K562 (cell line): ENCODE data around the gene CCDC60. TPM values are rescaled to one million over a fixed set of nuclear protein-coding genes. Genes with fewer than 3 reads are reported as not detected.

Experiments used
- ATAC-seq: fragments of 200-7000 bp; cut with Tn5 transposase; 3 replicates; pipeline ENCODE4 v1.9.1; 2020; ENCODE audit warnings: moderate library complexity
- BruUV-seq: library from RNA; stranded (reverse); fragments of 400-500 nt; replicated peaks from 2 replicates; lab custom pipeline; 2021; lab: Mats Ljungman, UMichigan
- CTCF ChIA-PET: fragments of 300-600 bp; formaldehyde crosslinking; extraction: SDS; loops from one replicate; lab custom pipeline; 2021; ENCODE audit warnings: low intra/inter-chr PET ratio; lab: Yijun Ruan, JAX
- POLR2A ChIA-PET: fragments of 300-600, 350-650 bp; sonication (Branson Sonifier 250); formaldehyde crosslinking; extraction: SDS; loops from one replicate; lab custom pipeline; 2021; ENCODE audit warnings: antibody characterized with exemption, inconsistent platforms; lab: Yijun Ruan, JAX
- DNase-seq, 4 experiments: peaks; one replicate each; pipeline versions ENCODE4 v3.0.0 to v3.0.0-alpha.2; 2011 to 2018; ENCODE audit warnings: low spot score in 3 of 4, mixed read lengths in 3 of 4; ENCODE audit errors: extremely low read depth in 1 of 4
- FAIRE-seq: peaks from 2 replicates; lab custom pipeline; 2011; peaks lifted over from hg19 to GRCh38; lab: Jason Lieb, UNC
- H2AFZ ChIP-seq: 2 replicates; pipeline ENCODE4 v1.6.0; 2011; ENCODE audit warnings: low read depth, low read length, control low read depth, inconsistent platforms
- H3K27ac ChIP-seq: fragments of 200-600 bp; 3 replicates; pipeline ENCODE4 v1.8.0; 2011; ENCODE audit warnings: low read depth, mild to moderate bottlenecking, control low read depth, inconsistent platforms, low read length, moderate library complexity, mixed read lengths; ENCODE audit errors: extremely low read depth
- H3K27me3 ChIP-seq, 2 experiments: fragments of 300-600 bp in 1 of 2; 2 replicates in 1 of 2; 3 replicates in 1 of 2; pipeline versions ENCODE4 v1.6.0 to v1.8.0; 2011; ENCODE audit warnings: inconsistent platforms in 2 of 2, low read length in 2 of 2, mild to moderate bottlenecking in 1 of 2, mixed read lengths in 1 of 2, moderate library complexity in 1 of 2; ENCODE audit not compliant: control insufficient read depth in 2 of 2, insufficient read depth in 2 of 2
- H3K36me3 ChIP-seq: fragments of 300-600 bp; 3 replicates; pipeline ENCODE4 v1.8.0; 2011; ENCODE audit warnings: mild to moderate bottlenecking, low read length, inconsistent platforms; ENCODE audit not compliant: control insufficient read depth, insufficient read depth
- H3K4me1 ChIP-seq, 2 experiments: fragments of 200-600 bp in 1 of 2; replicated peaks in 1 of 2; 2 replicates in 1 of 2; 3 replicates in 1 of 2; pipeline versions ENCODE4 v1.5.1 to v1.8.0; 2011; ENCODE audit warnings: inconsistent platforms in 2 of 2, low read length in 2 of 2, mild to moderate bottlenecking in 1 of 2, mixed read lengths in 1 of 2, moderate library complexity in 1 of 2; ENCODE audit not compliant: control insufficient read depth in 2 of 2, insufficient read depth in 2 of 2
- H3K4me2 ChIP-seq: 2 replicates; pipeline ENCODE4 v1.6.1; 2011; ENCODE audit warnings: low read length, control low read depth, inconsistent platforms, mixed read lengths; ENCODE audit not compliant: insufficient read depth
- H3K4me3 ChIP-seq: fragments of 200-600 bp; sonication (generic), shearing (Covaris generic); 2 replicates; pipeline ENCODE4 v1.5.1; 2016; ENCODE audit warnings: control low read depth, inconsistent platforms
- H3K79me2 ChIP-seq: fragments of 200-600 bp; 3 replicates; pipeline ENCODE4 v1.8.0; 2011; ENCODE audit warnings: low read length, inconsistent platforms; ENCODE audit not compliant: control insufficient read depth, insufficient read depth
- H3K9ac ChIP-seq, 2 experiments: 2 replicates each; pipeline versions ENCODE4 v1.6.0 to v1.6.1; 2011; ENCODE audit warnings: low read depth in 2 of 2, low read length in 2 of 2, control low read depth in 1 of 2, inconsistent platforms in 1 of 2, mild to moderate bottlenecking in 1 of 2, mixed read lengths in 1 of 2; ENCODE audit not compliant: insufficient read depth in 1 of 2
- H3K9me1 ChIP-seq: one replicate; pipeline ENCODE4 v1.6.0; 2011; ENCODE audit warnings: inconsistent platforms, mild to moderate bottlenecking, low read length, moderate library complexity; ENCODE audit not compliant: control insufficient read depth, insufficient read depth
- H3K9me3 ChIP-seq: replicated peaks from 2 replicates; pipeline ENCODE4 v1.5.1; 2011; ENCODE audit warnings: low read depth, low read length, inconsistent platforms; ENCODE audit not compliant: control insufficient read depth, insufficient read depth
- H4K20me1 ChIP-seq: replicated peaks from 2 replicates; pipeline ENCODE4 v1.6.1; 2011; ENCODE audit warnings: low read length, inconsistent platforms, mixed read lengths; ENCODE audit not compliant: control insufficient read depth, insufficient read depth
- ASH1L ChIP-seq: fragments of 450-650 bp; IDR thresholded peaks from 2 replicates; pipeline ENCODE4 v1.6.1; 2018; ENCODE audit warnings: borderline replicate concordance, mild to moderate bottlenecking, low read depth; ENCODE audit not compliant: partially characterized antibody
- CREM ChIP-seq: IDR thresholded peaks from 2 replicates; pipeline ENCODE4 v1.6.1; 2014; ENCODE audit warnings: antibody characterized with exemption, low read depth
- FOXA3 ChIP-seq, 2 experiments: fragments of 450-650 bp in 1 of 2; sonication (generic) in 1 of 2; formaldehyde crosslinking; IDR thresholded peaks in 1 of 2; conservative IDR thresholded peaks in 1 of 2; 2 replicates each; pipeline versions ENCODE4 v1.4.0 to v1.8.0; 2020 to 2022; ENCODE audit warnings: mild to moderate bottlenecking in 2 of 2, missing genetic modification reagents in 1 of 2
- HMGN3 ChIP-seq: IDR thresholded peaks from 2 replicates; pipeline ENCODE4 v1.6.1; 2011; ENCODE audit warnings: borderline replicate concordance, low read depth, mild to moderate bottlenecking, mixed read lengths, low read length; ENCODE audit not compliant: insufficient read length; ENCODE audit errors: extremely low read depth
- POLR2B ChIP-seq: fragments of 450-650 bp; IDR thresholded peaks from 2 replicates; pipeline ENCODE4 v1.6.1; 2018; ENCODE audit warnings: low read depth; ENCODE audit not compliant: partially characterized antibody
- RBM14 ChIP-seq: fragments of 200-400 bp; formaldehyde crosslinking; IDR thresholded peaks from 2 replicates; pipeline ENCODE4 v1.6.1; 2018; ENCODE audit warnings: low read depth, mild to moderate bottlenecking, low read length, moderate library complexity, borderline replicate concordance; ENCODE audit not compliant: insufficient read depth
- ZKSCAN3 ChIP-seq: fragments of 250-450 bp; sonication (Bioruptor Pico); IDR thresholded peaks from 2 replicates; pipeline ENCODE4 v1.4.0; 2020
- ZNF76 ChIP-seq: fragments of 250-450 bp; sonication (Bioruptor Pico); IDR thresholded peaks from 2 replicates; pipeline ENCODE4 v1.4.0; 2020; ENCODE audit warnings: mild to moderate bottlenecking, moderate library complexity, borderline replicate concordance
- WGBS: fragments of 100-300 bp; shearing (Covaris generic); methylation state at CpG from one replicate; pipeline ENCODE4 v1.1.6; 2016; ENCODE audit warnings: low coverage, mixed read lengths; ENCODE audit not compliant: insufficient coverage; ENCODE audit errors: missing lambda C conversion rate; 5-methylcytosine and 5-hydroxymethylcytosine counted together
- in situ Hi-C: fragments of 300-500 bp; cut with MboI; formaldehyde crosslinking; loops from 4 replicates; pipeline ENCODE4 v1.15.0; 2018; ENCODE audit warnings: inconsistent platforms, mixed read lengths
- intact Hi-C: fragments of 100-400 bp; cut with micrococcal nuclease; formaldehyde crosslinking; loops from 2 replicates; pipeline ENCODE4 v1.14.2; 2022
- polyA plus RNA-seq, 8 experiments: library from polyadenylated mRNA; depleted of rRNA in 4 of 8; stranded (reverse) in 5 of 8; unstranded in 3 of 8; fragments of >200 nt; fragmentation: Nextera tagmentation in 2 of 8; fragmentation: Illumina TruSeq in 1 of 8; extraction: Ambion mirVana in 2 of 8; extraction: Trizol in 1 of 8; gene quantifications; 2 replicates each; pipeline versions ENCODE4 v1.2.1 to v1.2.3, GENCODE V29; 2011 to 2014; ENCODE audit warnings: inconsistent platforms in 1 of 8, missing spikeins in 1 of 8
- total RNA-seq, 7 experiments: library from RNA; depleted of rRNA in 6 of 7; stranded (reverse); fragments of >200 nt in 6 of 7; fragmentation: Illumina TruSeq in 2 of 7; extraction: Trizol in 2 of 7; gene quantifications; 2 replicates each; pipeline versions ENCODE4 v1.2.1 to v1.2.3, GENCODE V29; 2011 to 2021; ENCODE audit warnings: low replicate concordance in 1 of 7
- TF ChIP-seq, protein P1 (sequence below): fragments of 250-450 bp; sonication (Bioruptor Pico); IDR thresholded peaks from 2 replicates; pipeline ENCODE4 v1.4.0; 2020; ENCODE audit warnings: mild to moderate bottlenecking
- TF ChIP-seq, protein P2 (sequence below): fragments of 250-450 bp; sonication (Bioruptor Pico); IDR thresholded peaks from 2 replicates; pipeline ENCODE4 v1.5.0; 2021
- TF ChIP-seq, protein P3 (sequence below): sonication (generic); formaldehyde crosslinking; IDR thresholded peaks from 2 replicates; pipeline ENCODE4 v1.8.0; 2022; ENCODE audit warnings: mild to moderate bottlenecking, missing genetic modification reagents
- TF ChIP-seq, protein P4 (sequence below): sonication (generic); formaldehyde crosslinking; IDR thresholded peaks from 2 replicates; pipeline ENCODE4 v1.8.0; 2023; ENCODE audit warnings: mild to moderate bottlenecking, missing genetic modification reagents

The CCDC60 gene
- total and polyA plus RNA-seq, 9 of the 15 experiments (the other 6 are each of a cell fraction or from before 2014, with no cell fraction given), result not detected

DNA sequence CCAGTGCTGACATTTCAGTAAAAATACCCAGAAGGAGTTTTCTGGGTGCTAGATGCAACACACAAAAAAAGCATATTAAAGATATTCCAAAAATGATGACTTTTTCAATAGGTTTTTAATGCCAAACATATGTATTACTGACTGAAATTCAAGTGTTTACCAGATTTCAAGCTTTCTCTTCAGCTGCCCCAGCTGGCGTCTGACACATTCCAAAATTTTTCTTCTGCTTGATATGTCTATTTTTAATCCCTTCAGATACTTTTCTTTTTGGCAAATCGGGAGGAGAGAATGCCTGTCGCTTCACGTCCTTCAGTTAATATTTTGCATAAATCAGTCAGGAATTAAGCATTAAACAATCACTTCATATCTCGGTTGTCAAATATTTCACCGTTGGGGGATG is 7.1 kb upstream of the CCDC60 start:
- DNase-seq, result no peak
- Histone ChIP-seq H2AFZ (no peak overlapping the region), H4K20me1 (no peaks in the 10 kb centered on the region), H3K36me3 (no peaks in the 10 kb centered on the region), H3K4me1 (no peaks in the 10 kb centered on the region), H3K27me3 (no peaks in the 10 kb centered on the region), H3K4me3 (no peak overlapping the region), H3K9ac (no peak overlapping the region), H3K4me2 (no peak overlapping the region), H3K9me3 (no peaks in the 10 kb centered on the region), H3K9me1 (no peaks in the 10 kb centered on the region), H3K27ac (no peak overlapping the region), H3K79me2 (no peaks in the 10 kb centered on the region)
- in situ Hi-C loops (no loop called here), intact Hi-C loops (no loop called here)
- no TSS peak for BruUV-seq
- no peak for FAIRE-seq
- ChIA-PET POLR2A (no interaction called here), CTCF (interaction anchor here (0.8 kb wide), 1 partner anchor 213 kb away, joined by 4 read pairs; no protein-coding TSS in a partner anchor)
- WGBS, result 3% methylated on average over 6 of the region's 6 CpGs
- ATAC-seq, result no peak
- TF ChIP-seq, protein P1, sequence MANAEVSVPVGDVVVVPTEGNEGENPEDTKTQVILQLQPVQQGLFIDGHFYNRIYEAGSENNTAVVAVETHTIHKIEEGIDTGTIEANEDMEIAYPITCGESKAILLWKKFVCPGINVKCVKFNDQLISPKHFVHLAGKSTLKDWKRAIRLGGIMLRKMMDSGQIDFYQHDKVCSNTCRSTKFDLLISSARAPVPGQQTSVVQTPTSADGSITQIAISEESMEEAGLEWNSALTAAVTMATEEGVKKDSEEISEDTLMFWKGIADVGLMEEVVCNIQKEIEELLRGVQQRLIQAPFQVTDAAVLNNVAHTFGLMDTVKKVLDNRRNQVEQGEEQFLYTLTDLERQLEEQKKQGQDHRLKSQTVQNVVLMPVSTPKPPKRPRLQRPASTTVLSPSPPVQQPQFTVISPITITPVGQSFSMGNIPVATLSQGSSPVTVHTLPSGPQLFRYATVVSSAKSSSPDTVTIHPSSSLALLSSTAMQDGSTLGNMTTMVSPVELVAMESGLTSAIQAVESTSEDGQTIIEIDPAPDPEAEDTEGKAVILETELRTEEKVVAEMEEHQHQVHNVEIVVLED (CRISPR knock-in tag), result no peak
- no peak for TF ChIP-seq FOXA3 (CRISPR knock-in tag; conservative IDR thresholded peaks at IDR 0.05 in 1 of 2, IDR thresholded peaks at IDR 0.05 in 1 of 2)
- TF ChIP-seq, protein P2, sequence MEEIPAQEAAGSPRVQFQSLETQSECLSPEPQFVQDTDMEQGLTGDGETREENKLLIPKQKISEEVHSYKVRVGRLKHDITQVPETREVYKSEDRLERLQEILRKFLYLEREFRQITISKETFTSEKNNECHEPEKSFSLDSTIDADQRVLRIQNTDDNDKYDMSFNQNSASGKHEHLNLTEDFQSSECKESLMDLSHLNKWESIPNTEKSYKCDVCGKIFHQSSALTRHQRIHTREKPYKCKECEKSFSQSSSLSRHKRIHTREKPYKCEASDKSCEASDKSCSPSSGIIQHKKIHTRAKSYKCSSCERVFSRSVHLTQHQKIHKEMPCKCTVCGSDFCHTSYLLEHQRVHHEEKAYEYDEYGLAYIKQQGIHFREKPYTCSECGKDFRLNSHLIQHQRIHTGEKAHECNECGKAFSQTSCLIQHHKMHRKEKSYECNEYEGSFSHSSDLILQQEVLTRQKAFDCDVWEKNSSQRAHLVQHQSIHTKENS, result no peak
- no peak for TF ChIP-seq ZNF76 (CRISPR knock-in tag)
- no peak for TF ChIP-seq ASH1L
- TF ChIP-seq, protein P3, sequence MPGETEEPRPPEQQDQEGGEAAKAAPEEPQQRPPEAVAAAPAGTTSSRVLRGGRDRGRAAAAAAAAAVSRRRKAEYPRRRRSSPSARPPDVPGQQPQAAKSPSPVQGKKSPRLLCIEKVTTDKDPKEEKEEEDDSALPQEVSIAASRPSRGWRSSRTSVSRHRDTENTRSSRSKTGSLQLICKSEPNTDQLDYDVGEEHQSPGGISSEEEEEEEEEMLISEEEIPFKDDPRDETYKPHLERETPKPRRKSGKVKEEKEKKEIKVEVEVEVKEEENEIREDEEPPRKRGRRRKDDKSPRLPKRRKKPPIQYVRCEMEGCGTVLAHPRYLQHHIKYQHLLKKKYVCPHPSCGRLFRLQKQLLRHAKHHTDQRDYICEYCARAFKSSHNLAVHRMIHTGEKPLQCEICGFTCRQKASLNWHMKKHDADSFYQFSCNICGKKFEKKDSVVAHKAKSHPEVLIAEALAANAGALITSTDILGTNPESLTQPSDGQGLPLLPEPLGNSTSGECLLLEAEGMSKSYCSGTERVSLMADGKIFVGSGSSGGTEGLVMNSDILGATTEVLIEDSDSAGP, result no peak
- TF ChIP-seq, protein P4, sequence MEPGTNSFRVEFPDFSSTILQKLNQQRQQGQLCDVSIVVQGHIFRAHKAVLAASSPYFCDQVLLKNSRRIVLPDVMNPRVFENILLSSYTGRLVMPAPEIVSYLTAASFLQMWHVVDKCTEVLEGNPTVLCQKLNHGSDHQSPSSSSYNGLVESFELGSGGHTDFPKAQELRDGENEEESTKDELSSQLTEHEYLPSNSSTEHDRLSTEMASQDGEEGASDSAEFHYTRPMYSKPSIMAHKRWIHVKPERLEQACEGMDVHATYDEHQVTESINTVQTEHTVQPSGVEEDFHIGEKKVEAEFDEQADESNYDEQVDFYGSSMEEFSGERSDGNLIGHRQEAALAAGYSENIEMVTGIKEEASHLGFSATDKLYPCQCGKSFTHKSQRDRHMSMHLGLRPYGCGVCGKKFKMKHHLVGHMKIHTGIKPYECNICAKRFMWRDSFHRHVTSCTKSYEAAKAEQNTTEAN (CRISPR knock-in tag), result no peak
- TF ChIP-seq RBM14, result no peak
- no peak for TF ChIP-seq POLR2B
- no peak for TF ChIP-seq CREM
- TF ChIP-seq HMGN3, result no peak
- TF ChIP-seq ZKSCAN3 (CRISPR knock-in tag), result no peak
